ENCODE data around the gene YIF1A. TPM values are rescaled to one million over a fixed set of nuclear protein-coding genes. Genes with fewer than 3 reads are reported as not detected.
A peak's percentile ranks its signal among the peaks of the same experiment; 100 is the strongest.

Gene YIF1A
- total RNA-seq, 1 donor from 2014 or later, result 146 TPM

DNA sequence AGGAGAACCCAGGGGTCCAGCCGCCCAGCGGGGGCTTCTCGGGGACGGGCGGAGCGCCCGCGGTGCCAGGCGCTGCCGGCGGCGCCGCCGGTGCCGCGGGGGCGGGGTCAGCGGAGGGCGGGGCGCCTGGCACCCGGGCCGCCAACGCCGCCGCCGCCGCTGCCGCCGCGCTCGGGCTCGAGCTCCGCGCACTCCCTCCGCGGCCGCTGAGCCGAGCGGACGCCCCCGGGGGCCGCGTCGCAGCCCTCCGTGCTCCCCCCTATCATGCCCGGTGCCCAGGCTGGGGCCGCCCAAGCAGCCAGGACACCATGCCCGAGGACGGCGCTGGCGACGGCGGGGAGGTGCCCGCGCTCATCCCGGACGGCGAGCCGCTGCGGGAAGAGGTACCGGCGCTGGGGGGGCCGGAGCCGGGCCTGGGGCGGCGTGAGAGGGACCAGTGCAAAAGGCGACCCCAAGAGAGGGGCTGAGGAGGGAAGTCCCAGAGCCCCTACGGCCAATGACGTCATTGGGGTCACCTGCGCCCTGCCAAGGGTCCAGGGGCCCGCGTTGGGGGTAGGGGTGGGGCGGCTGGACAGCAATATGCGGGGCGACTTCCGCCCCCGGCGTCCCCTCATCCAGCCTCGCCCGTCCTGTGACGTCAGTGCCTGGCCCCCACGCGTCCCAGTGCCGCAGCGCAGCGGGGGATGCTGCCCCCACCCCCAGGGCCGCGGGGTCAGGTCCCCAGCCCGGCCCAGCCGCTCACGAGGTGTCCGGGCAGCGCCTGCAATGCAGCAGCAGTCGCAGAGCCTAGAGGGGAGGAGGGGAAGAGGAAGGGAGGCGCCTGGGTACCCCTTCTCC lies 3.0 kb upstream of the YIF1A start, which contains the start of gene TMEM151A:
Gene TMEM151A, plus strand, starts transcription at position 189 of the 837 bp plus-strand sequence. Its CDS starts 120 bp downstream, at position 309.
- Mint-ChIP-seq H3K36me3 (ENCODE audit: unreplicated experiment) (no peaks in the 10 kb centered on the region), H3K4me1 (ENCODE audit: unreplicated experiment) (peaks cover 31% of the 10 kb centered on the region), H3K27me3 (ENCODE audit: unreplicated experiment) (peaks cover 19% of the 10 kb centered on the region), H3K4me3 (ENCODE audit: unreplicated experiment) (peak within 1 kb of the TSS; percentile 63), H3K27ac (ENCODE audit: unreplicated experiment) (no peak within 1 kb of the TSS), H3K9me3 (ENCODE audit: unreplicated experiment) (no peaks in the 10 kb centered on the region)
- no peak for TF ChIP-seq CTCF (IDR thresholded peaks at IDR 0.05)
- no peak for DNase-seq (ENCODE audit: extremely low spot score, unreplicated experiment)

- H3K27me3 Mint-ChIP-seq (ENCODE audit: unreplicated experiment), result peaks cover 17% of the 10 kb centered on the region
- no peaks in the 10 kb centered on the region for H3K36me3 Mint-ChIP-seq (ENCODE audit: unreplicated experiment)
- no peaks in the 10 kb centered on the region for H3K9me3 Mint-ChIP-seq (ENCODE audit: unreplicated experiment)
- peaks cover 34% of the 10 kb centered on the region for H3K4me1 Mint-ChIP-seq (ENCODE audit: unreplicated experiment)
- peak overlapping the region; percentile 63 for H3K4me3 Mint-ChIP-seq (ENCODE audit: unreplicated experiment)
- H3K27ac Mint-ChIP-seq (ENCODE audit: unreplicated experiment), result no peak overlapping the region
- TF ChIP-seq CTCF (IDR thresholded peaks at IDR 0.05), result no peak
- DNase-seq (ENCODE audit: extremely low spot score, unreplicated experiment), result no peak
These were observed 2.4 kb upstream of the YIF1A start for GRCh38 chr11:66291303-66291705.

GRCh38 chr11:66290330-66290621 lies 1.3 kb upstream of the YIF1A start:
- Mint-ChIP-seq H3K4me1 (ENCODE audit: unreplicated experiment) (peaks cover 34% of the 10 kb centered on the region), H3K27me3 (ENCODE audit: unreplicated experiment) (peaks cover 15% of the 10 kb centered on the region), H3K36me3 (ENCODE audit: unreplicated experiment) (no peaks in the 10 kb centered on the region), H3K27ac (ENCODE audit: unreplicated experiment) (peak overlapping the region; percentile 99), H3K4me3 (ENCODE audit: unreplicated experiment) (peak overlapping the region; percentile 94), H3K9me3 (ENCODE audit: unreplicated experiment) (no peaks in the 10 kb centered on the region)
- no peak for TF ChIP-seq CTCF (IDR thresholded peaks at IDR 0.05)
- DNase-seq (ENCODE audit: extremely low spot score, unreplicated experiment), result no peak

- H3K9me3 Mint-ChIP-seq (ENCODE audit: unreplicated experiment), result no peaks in the 10 kb centered on the region
- peak overlapping the region; percentile 94 for H3K4me3 Mint-ChIP-seq (ENCODE audit: unreplicated experiment)
- peak overlapping the region; percentile 99 for H3K27ac Mint-ChIP-seq (ENCODE audit: unreplicated experiment)
- peak; percentile 95 for DNase-seq (ENCODE audit: extremely low spot score, unreplicated experiment)
- peaks cover 15% of the 10 kb centered on the region for H3K27me3 Mint-ChIP-seq (ENCODE audit: unreplicated experiment)
- no peaks in the 10 kb centered on the region for H3K36me3 Mint-ChIP-seq (ENCODE audit: unreplicated experiment)
- TF ChIP-seq CTCF (IDR thresholded peaks at IDR 0.05), result no peak
- peaks cover 34% of the 10 kb centered on the region for H3K4me1 Mint-ChIP-seq (ENCODE audit: unreplicated experiment)
These were observed 796 bp upstream of the YIF1A start for GRCh38 chr11:66289548-66290329.
